HG03066 (cell line): ENCODE data around the gene CREBZF.
A peak's percentile ranks its signal among the peaks of the same experiment; 100 is the strongest.
"Not testable (repeated sequence)": the region's sequence is repeated elsewhere in the genome, so short reads cannot be mapped to it uniquely, and the experiment has no call there.

Source experiments
- ATAC-seq: cut with Tn5 transposase; IDR thresholded peaks from one replicate; pipeline ENCODE4 v1.9.1; 2021; ENCODE audit warnings: low read depth; ENCODE audit not compliant: unreplicated experiment

CREBZF gene

DNA sequence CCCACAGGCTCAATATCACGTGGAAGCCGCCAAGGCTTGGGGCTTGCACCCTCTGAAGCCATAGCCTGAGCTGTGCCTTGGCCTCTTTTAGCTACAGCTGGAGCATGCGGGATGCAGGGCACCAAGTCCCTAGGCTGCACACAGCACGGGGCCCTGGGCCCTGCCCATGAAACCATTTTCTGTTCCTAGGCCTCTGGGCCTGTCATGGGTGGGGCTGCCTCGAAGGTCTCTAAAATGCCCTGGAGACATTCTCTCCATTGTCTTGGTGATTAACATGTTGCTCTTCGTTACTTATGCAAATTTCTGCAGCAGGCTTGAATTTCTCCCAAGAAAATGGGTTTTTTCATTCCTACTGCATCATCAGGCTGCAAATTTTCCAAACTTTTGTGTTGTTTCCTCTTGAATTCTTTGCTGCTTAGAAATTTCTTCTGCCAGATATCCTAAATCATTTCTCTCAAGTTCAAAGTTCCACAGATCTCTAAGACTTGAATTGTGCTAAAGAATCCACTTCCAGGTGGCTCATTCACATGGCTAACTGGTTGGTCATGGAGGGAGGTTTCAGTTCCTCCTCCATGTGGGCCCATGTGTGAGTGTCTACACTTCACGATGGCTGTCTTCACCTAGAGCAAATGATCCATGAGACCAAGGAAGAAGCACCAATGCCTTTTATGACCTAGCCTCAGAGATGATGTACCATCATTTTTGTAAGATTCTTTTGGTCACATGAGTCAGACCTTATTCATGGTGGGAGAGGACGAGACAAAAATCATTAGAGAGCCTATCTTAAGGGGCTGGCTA lies 7.4 kb upstream of the CREBZF start:
- no peak for ATAC-seq

DNA sequence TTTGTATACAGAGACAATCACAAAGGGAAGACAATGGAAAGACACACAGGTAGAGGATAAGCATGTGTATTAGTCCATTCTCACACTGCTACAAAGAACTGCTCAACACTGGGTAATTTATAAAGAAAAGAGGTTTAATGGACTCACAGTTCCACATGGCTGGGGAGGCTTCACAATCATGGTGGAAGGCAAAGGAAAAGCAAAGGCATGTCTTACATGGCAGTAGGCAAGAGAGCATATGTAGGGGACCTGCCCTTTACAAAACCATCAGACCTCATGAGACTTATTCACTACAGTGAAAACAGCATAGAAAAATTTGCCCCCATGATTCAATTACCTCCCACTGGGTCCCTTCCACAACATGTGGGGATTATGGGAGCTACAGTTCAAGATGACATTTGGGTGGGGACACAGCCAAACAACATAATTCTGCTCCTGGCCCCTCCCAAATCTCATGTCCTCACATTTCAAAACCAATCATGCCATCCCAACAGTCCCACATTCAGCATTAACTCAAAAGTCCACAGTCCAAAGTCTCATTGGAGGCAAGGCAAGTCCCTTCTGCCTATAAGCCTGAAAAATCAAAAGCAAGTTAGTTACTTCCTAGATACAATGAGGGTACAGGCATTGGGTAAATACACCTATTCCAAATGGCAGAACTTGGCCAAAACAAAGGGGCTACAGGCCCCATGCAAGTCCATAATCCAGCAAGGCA lies 6.2 kb upstream of the CREBZF start:
- ATAC-seq: not testable (repeated sequence)

DNA sequence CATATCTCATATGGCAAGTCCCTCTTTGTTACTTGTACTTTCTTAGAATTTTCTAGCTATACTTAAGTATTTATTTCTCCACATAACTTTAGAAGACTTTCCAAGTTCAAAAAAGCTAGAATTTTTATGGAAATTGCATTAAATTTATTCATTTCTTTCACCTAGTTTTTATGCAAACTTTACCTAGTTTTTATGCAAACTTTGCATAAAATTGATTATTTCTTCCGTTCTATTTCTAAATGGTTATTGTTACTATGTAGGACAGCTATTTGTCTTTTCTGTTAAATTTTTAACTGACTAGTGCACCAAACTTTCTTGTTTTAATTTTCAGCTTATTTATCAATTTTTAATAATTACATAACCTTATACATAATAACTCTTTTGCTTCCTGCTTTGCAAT lies 3.2 kb upstream of the CREBZF start:
- ATAC-seq: no peak

DNA sequence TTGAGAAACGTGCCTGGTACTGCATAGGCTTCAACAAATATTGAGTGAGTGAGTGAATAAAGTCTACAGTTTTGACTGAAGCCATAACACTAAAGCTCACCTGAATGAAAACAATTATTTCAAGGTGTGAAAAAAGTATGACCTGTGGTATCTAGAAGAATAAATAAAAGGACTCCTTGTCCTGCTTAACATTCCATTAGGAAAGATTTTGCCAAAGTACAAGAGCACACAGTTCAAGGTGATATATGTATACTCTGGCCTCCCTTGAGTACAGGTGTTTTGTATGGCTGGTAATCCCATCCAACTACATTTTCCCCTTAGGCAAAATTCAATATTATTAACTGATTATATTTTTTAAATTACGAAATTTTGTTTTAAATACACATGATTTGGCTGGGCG lies 1.8 kb upstream of the CREBZF start:
- no peak for ATAC-seq

GRCh38 chr11:85665733-85666132 lies 804 bp upstream of the CREBZF start:
- no peak for ATAC-seq

DNA sequence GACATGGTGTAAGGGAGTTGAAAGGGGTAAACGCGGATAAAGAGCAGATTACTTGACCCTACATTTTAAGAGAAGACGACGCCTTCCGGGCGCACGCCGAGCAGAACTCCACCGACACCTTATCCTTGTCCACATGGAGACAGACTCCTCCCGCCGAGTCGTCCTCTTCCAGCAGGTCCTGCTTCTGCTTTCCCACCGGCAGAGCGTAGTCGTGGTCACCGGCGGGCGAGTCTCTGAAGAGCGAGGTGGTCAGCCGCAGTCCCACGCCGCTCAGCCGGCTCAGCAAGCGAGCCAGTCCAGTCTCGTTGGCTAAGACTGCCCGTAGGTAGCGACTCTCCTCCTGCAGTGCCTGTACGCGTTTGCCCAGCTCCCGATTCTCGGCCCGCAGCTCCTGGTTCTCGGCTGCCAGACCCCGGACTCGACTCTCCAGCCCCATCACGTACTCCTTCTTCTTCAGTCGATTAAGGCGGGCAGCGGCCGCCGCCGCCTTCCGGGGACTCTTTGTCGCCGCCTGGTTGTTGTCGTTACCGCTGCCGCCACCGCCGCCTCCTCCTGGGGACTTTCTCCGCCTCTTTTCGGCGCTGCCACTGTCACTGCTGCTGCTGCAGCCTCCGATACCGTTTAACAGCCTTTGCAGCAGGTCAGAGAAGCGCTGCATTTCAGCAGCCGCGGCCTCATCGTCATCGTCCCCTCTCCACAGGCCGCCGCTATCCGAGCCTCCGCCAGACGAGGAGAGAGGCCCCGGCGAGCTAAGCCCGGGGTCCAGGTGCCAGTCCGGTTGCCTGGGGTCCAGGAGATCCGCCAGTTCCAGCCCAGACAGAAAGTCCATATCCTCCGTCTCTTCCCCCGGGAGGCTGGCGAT lies 945 bp downstream of the CREBZF start:
- ATAC-seq: peak; percentile 75

- ATAC-seq: no peak
Observed at GRCh38 chr11:85663080-85663752, 1.7 kb downstream of the CREBZF start.

- ATAC-seq: no peak
Observed at GRCh38 chr11:85661972-85662664, 2.8 kb downstream of the CREBZF start.

GRCh38 chr11:85658180-85658579 lies 6.7 kb downstream of the CREBZF start:
- ATAC-seq: no peak

DNA sequence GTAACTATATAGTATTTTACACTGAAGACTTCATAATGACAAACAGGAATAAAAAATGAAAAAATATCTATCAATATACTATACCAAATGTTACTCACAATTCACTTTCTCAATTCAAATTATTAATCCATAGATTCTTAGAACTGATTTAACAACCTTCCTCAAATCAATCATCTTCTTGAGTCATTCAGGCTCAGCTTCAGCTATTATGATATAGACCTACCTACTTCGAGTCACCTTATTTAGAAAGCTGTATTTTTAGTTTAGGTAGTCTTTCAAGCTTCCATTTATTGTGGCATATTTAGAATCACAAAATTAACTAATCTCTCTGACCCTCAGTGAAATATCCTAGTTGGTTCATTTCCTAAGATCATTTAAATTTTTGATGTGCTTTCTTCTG lies 8.2 kb downstream of the CREBZF start:
- no peak for ATAC-seq

DNA sequence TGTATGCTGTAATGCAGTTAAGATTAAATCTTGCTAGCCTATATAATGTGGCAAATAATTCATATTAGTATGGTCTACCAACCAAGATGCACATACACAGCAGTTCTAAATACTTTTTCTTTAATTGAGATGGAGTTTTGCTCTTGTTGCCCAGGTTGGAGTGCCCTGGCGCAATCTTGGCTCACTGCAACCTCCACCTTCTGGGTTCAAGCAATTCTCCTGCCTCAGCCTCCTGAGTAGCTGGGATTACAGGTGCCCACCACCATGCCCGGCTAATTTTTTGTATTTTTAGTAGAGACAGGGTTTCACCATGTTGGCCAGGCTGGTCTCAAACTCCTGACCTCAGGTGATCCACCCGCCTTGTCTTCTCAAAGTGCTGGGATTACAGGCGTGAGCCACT lies 10.6 kb downstream of the CREBZF start:
- ATAC-seq: not testable (repeated sequence)

DNA sequence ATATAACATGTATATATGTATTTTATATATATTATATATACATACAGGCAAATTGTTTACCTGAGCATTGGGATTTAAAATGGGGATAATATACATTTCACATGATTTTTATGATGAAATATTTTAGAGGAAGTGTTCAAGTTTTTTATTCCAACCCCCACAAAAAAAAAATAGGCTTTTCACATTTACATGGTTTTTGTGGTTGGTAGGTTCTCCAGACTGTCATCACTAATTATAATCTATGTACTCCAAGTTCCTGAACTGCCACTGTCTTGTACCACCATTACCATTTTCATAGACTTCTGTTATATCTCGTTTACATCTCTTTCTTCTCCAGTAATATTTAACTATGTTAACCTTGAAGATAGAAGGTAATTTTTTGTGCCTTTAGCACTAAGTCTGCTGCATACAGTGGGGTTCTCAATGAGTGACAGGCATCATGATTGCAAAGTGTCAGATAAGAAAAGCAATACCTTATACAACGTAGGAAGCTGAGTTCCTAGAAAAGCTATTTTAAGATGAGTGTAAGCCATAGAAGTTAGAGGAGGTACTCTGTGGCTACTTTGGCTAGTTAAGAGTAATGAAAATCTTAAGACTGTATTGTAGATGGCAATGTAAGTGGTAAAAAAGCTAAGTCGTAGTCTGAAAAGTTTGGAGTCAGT lies 12.0 kb downstream of the CREBZF start:
- ATAC-seq: no peak

GRCh38 chr11:85651118-85651517 lies 13.8 kb downstream of the CREBZF start:
- ATAC-seq: no peak

GRCh38 chr11:85647604-85648299 lies 17.2 kb downstream of the CREBZF start, which contains the start of gene TMEM126A:
Gene TMEM126A (plus strand): TSS chr11:85647967. CDS start chr11:85650256, 2,289 bp downstream.
- peak; percentile 99 for ATAC-seq

- ATAC-seq: peak; percentile 11
Observed at GRCh38 chr11:85647078-85647477, 17.9 kb downstream of the CREBZF start.

- ATAC-seq: no peak
Observed at GRCh38 chr11:85643191-85643614, 21.7 kb downstream of the CREBZF start.

- no peak for ATAC-seq
Observed at GRCh38 chr11:85634747-85635146, 30.2 kb downstream of the CREBZF start.

DNA sequence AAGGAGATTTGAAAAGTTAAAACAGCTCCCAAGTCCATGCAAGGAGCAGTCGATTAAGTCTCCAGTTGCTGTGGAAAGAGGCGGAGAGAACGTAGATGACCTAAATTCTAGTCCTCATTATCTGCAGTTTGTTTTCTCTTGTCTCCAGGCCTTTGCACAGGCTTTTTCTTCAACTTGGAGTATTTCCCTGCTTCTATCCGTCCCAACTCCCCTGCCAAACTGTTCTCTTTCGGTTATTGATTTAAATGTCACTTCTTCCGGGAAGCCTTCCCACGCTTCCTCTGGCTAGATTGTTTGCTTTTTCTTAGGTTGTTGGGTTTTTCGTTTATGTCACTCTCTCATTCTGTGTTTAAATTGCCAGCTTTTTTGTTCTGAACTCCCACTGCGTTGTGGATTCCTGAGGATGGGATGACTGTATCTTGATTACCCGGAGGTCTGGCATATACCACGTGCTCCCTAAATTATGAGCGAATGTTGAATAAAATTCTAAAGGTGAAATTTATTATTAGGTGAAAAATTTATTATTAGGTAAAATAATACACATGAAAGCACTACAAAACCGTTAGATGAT lies 36.1 kb downstream of the CREBZF start:
- peak; percentile 5 for ATAC-seq
